ENCODE results near the gene PPP1R36.
A peak's percentile ranks its signal among the peaks of the same experiment; 100 is the strongest.
"Not testable (repeated sequence)": the region's sequence is repeated elsewhere in the genome, so short reads cannot be mapped to it uniquely, and the experiment has no call there.

The PPP1R36 gene

GRCh38 chr14:64522591-64523355 lies 27.0 kb upstream of the PPP1R36 start:
- DNase-seq = no peak

DNA sequence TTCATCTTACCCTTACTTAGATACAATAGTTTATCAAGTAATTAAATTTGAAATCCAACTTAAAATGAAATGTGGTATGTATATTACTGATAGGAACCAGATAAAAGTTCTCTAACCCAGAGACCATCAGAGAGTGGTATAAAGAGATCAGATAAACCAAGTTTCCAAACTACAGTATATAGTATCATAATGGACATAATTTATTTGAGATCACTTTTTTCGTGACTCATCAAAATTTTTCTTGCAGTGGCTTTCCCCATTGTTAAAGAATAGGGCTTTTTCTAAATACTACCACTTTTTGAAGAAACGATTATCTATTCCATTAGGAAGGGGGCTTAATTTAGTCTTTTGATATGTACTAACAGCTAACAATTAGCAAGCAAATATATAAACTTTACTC lies 24.4 kb upstream of the PPP1R36 start:
- no peak for DNase-seq

- DNase-seq = no peak
Observed at GRCh38 chr14:64531567-64531966, 18.2 kb upstream of the PPP1R36 start.

GRCh38 chr14:64536488-64537245 lies 13.1 kb upstream of the PPP1R36 start:
- DNase-seq = no peak

GRCh38 chr14:64540208-64541202 lies 9.3 kb upstream of the PPP1R36 start, which contains the start of gene HSPA2:
HSPA2 (plus strand) TSS chr14:64540741; CDS start chr14:64540850, 109 bp downstream.
- peak; percentile 89 for DNase-seq

GRCh38 chr14:64541261-64541971 lies 8.3 kb upstream of the PPP1R36 start:
- peak; percentile 3 for DNase-seq

- no peak for DNase-seq
Observed at GRCh38 chr14:64541972-64542835, 7.6 kb upstream of the PPP1R36 start.

- DNase-seq = no peak
Observed at GRCh38 chr14:64542836-64543201, 6.9 kb upstream of the PPP1R36 start.

GRCh38 chr14:64544607-64545312 lies 5.0 kb upstream of the PPP1R36 start:
- DNase-seq = no peak

DNA sequence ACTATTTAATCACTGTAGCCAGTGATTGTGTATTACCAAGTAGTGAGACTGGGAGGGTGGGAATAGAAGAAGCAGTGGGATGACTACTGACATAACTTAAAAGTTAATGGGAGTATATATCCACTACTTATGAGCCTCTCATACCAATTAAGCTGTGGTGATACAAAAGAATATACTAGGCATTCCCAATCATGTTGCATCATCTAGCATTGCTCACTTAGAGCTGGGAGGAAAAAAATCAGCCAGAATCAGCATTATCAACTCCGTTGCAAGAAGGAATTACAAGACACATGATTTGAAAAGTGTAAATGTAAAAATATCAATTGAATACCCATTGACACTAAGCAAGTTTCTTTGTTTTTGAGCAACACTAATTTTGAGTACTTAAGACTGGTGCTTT lies 745 bp upstream of the PPP1R36 start:
- no peak for DNase-seq

DNA sequence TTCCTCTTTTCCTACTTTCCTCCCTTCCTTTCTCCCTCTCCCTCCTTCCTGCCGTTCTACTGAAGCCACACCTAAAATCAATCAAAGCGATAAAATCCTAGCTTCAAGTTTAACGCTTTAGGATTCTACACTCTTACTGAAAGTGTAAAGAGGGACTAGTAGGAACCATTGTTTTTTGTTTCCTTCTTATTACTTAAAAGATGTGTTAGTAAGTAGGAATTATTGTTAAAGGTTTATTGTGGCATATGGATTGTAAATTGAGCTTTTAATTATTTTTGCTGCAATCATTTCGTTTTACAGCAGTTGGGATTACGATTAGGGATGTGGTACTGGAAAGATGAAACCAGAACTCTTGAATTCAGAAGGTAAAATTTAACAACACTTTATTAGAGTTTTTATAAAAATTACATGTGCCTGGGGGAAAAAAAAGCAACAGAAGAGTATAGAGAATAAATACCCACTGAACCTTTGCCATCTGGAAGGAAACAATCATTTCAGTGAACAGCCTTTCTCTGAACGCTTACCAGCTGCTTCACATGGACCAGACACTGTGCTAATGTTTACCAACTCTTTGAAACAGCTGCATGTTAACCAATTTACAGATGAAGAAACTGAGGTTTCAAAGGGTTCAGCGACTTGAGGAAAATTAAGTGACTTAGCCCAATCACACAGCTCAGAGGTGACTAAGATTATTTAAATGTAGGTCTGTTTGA lies 1.0 kb downstream of the PPP1R36 start:
- DNase-seq = no peak

- no peak for DNase-seq
Observed at GRCh38 chr14:64554556-64554955, 4.8 kb downstream of the PPP1R36 start.

DNA sequence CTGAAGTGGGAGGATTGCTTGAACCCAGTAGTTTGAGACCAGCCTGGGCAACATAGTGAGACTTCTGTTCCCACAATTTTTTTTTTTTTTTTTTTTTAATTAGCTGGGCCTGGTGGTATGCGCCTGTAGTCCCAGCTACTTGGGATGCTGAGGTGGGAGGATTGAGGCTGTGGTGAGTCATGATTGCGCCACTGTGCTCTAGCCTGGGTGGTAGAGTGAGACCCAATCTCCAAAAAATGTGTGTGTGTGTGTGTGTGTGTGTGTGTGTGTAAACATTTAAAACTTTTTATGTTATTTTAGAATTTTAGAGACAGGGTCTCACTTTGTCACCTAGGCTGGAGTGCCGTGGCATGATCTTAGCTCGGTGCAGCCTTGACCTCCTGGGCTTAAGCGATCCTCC lies 6.8 kb downstream of the PPP1R36 start:
- DNase-seq = no peak

DNA sequence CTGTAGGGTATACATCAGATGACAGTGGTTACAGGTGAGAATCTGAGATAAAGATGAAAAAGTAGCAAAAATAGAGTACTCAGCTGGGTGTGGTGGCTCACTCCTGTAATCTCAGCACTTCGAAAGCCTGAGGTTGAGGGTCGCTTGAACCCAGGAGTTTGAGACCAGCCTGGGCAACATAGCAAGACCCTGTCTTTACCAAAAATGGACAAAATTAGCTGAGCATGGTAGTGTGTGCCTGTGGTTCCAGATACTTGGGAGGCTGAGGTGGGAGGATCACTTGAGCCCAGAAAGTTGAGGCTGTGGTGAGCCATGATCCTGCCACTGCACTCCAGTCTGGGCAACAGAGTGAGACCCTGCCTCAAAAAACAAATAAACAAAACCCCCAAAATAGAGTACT lies 8.5 kb downstream of the PPP1R36 start:
- DNase-seq = not testable (repeated sequence)

GRCh38 chr14:64561631-64562030 lies 11.9 kb downstream of the PPP1R36 start:
- DNase-seq = no peak

DNA sequence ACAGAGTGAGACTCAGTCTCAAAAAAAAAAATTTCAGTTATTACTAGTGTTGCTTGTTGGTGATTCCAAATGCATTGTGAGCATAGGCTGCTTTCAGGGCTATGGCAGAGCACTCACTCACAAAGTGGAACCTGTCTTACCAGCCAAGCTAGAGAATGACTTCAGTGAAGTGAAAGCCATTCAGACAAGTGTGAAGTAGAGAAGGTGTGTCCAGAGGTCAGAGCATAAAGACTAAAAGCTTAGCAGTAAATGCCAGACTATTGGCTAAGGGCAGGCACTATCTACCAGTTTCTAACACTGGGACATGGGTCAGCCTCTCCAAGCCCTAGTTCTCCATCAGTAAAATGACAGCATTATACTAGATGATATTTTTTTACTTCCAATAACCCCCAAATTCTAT lies 12.7 kb downstream of the PPP1R36 start:
- DNase-seq = no peak

GRCh38 chr14:64563696-64564095 lies 13.9 kb downstream of the PPP1R36 start:
- DNase-seq = no peak

GRCh38 chr14:64566651-64567122 lies 16.9 kb downstream of the PPP1R36 start:
- DNase-seq = no peak

DNA sequence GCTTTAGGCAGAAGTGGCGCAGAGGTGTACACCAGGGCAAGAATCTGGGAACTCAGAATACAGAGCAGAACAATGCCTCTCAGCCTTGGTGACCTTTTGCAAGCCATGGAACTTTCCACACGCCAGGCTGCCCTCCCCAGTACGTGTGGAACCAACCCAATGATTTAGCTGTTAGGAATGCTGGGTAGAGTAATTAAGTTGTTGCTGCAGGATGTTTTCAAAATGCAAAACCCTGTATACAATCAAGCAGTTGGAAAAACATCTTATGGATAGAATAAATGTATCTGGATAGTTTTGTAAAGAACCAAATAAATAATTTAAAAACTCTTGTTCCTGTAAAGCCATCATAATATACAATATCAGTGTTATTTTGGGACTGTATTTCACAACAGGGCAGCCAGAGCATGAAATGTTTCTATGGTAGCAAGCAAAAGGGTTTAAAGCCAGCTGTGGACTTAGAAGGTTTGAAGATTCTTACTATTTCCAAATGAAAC lies 19.4 kb downstream of the PPP1R36 start:
- DNase-seq = no peak

GRCh38 chr14:64569646-64570045 lies 19.9 kb downstream of the PPP1R36 start:
- DNase-seq = not testable (repeated sequence)
